HG03025 (cell line): ENCODE data around the gene ADIRF.
"Not testable (repeated sequence)": the region's sequence is repeated elsewhere in the genome, so short reads cannot be mapped to it uniquely, and the experiment has no call there.

Source experiments
- ATAC-seq: cut with Tn5 transposase; IDR thresholded peaks from one replicate; pipeline ENCODE4 v1.9.1; 2021; ENCODE audit warnings: mild to moderate bottlenecking, moderate library complexity; ENCODE audit not compliant: unreplicated experiment, low FRiP score

The ADIRF gene

DNA sequence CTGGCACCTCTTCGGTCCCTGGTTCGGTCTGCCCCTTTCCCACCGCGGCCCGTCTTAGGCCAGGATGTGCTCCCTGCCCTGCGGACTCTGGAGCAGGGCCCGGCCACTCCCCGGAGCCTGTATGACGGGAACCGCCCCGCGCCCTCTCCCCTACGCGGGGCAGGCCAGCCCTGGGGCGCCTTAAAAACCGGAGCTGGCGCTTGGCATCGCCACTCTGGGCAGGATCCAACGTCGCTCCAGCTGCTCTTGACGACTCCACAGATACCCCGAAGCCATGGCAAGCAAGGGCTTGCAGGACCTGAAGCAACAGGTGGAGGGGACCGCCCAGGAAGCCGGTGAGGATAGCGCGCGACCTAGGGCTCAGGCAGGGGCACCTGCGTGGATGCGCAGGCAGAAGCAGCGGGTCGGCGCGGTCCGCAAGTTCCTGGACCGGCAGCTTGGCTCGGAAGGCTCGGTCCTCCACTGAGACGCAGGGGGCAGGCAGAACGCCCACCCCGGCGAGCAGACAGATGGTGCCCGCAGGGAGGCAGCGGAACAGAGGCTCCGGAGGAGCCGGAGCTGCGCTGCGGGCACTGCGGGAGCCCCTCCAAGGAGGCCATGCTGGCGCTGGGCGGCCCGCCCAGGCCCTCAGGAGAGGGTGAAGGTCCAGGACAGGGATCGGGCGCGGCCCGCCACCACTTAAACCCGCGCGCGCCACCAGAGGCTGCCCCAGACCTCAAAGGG, at the start of gene ADIRF:
ADIRF (plus strand) TSS at position 212 of the 723 bp plus-strand sequence; CDS start at position 275, 63 bp downstream.
- no peak for ATAC-seq

DNA sequence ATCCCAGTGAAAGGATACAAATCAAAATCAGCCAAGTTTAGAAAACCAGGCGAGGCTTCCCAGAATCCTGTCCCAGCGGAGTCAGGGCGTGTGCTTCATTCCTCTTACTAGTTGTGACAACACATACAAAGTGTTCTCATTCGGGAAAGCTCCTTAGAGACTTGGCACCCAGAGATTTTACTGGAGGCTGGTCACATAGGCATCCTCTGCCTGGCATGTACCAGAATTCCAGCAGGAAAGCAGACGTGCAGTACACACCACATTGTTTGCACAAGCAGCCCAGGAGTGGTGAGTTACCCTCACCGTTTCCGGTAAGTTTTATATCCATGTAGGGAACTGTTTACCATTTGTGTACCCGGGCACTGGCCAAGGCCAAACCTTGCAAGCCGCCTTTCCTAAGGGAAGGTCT, 45.7 kb upstream of the ADIRF start:
- no peak for ATAC-seq

DNA sequence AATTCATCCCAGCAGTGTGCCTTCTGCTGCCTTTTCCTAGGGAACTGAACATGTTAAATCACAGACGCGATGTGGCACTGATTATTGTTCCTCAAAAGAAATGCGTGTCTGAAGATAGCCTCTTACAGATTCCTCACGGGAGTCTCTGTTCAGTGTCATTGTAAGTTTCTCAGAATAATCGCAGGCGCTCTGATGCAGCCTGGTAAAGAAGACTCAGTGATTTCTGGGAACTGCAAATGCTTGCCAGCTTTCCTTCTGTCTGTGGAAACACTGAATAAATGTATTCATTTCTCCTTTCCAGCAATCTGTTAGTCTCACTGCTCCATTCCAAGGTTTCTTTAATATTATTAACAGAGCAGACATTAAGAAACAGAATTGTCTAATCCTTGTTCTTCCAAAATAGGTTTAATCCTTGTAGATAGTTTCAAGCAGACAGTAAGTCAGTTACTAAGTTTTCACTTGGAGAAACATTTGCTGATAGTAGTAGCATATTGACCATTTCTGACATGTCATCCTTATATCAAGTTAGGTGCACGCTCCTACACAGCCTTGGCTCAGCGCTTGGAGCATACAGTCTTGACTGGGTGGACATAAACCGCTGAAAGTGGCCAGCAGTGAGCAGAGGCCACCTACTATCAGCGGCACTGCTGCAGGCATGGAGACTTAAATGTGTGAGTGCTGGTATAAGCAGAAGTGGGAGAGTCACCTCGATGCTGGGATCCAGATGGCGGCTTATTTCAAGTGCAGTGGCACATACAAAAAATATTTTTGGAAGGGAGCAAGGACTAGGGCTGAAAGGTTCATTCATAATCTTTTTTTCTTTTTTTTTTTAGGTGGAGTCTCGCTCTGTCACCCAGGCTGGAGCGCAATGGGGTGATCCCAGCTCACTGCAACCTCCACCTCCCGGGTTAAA, 38.6 kb upstream of the ADIRF start:
- ATAC-seq: no peak

DNA sequence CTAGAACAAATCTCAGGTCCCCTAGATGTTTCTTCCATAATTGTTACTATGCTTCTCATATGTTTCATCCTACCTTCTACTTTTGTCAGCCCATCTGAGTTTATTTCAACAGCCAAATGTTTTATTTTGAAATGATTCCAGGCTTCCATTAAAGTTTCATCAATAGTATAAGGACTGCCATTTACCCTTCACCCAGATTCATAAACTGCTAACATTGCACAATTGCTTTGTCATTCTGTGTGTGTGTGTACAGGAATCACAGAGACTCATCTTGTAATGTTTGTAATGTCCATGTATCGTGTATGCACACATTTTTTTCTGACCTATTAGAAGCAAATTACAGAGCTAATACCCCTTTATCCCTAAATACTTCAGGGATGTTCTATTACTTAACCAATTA, 36.4 kb upstream of the ADIRF start:
- ATAC-seq: no peak

DNA sequence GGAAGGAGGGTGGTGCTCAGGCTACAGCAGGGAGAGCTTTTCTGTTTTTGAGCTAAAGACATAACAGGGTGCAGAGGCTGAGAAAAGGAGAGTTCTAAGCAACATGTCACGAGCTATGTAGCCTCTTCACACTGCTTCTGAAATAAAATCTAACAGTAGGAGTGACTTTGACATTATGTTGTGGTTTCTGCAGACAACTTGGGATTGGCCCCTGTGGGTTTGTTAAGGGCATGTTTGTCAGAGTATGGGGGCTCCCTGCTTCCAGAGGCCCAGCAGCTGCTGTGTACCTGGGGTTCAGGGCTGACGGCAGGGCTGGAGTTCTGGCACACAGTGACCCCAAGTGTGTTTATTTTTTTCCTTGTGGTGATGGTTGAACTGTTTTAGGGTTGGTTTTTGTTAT, 35.6 kb upstream of the ADIRF start:
- ATAC-seq: no peak

DNA sequence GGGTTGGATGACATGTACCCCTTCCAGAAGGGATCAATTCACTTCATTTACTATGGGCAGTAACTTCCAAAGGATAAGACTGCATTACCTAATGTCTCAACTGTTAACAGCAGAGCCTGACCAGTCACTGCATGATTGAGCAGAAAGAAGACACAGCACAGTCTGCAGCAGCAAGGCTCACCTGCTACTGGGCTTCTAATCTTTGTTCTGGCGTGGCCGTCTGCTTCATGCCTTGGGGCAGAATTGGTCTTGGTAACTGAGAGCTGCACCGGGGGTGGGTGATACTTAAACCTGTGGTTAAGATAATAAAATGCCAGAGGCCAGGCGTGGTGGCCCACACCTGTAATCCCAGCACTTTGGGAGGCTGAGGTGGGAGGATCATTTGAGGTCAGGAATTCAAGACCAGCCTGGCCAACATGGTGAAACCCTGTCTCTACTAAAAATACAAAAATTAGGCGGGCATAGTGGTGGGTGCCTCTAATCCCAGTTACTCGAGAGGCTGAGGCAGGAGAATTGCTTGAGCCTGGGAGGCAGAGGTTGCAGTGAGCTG, 34.0 kb upstream of the ADIRF start:
- not testable (repeated sequence) for ATAC-seq

DNA sequence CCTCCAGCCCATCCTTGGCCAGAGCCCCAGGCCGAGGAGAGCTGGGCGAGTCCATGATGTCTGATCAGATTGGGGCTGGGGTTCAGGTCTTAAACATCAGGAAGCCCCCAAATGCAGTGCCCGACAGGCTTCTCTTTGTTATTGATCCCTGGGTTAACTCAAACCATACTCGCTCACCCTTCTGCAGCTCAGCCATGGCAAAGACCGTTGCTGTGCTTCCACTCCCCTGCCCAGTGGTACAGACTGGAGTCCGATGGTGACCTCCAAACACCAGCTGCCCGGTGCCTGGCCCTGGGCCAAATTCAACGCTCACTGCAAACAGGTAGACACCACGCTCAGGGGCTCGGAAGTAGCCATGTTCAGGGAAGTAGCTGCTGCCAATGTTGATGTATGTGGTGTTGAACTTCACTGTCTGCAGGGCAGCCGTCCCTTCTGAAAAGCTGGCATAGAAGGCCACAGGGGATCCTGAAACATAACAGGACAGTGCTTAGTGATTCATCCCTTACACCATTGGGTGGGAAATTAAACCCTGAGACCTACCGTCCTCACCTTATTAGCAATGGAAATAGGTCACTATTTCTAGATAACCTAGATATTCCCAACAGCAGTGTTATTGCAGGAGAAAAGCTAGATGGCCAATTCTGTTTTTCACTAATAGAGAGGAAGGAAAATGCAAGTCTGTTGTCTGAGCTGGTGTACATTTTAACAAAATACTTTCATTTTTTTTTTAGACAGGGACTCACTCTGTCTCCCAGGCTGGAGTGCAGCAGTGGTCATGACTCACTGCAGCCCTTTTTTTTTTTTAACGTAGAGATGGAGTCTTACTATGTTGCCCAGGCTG, 31.4 kb upstream of the ADIRF start:
- ATAC-seq: no peak

DNA sequence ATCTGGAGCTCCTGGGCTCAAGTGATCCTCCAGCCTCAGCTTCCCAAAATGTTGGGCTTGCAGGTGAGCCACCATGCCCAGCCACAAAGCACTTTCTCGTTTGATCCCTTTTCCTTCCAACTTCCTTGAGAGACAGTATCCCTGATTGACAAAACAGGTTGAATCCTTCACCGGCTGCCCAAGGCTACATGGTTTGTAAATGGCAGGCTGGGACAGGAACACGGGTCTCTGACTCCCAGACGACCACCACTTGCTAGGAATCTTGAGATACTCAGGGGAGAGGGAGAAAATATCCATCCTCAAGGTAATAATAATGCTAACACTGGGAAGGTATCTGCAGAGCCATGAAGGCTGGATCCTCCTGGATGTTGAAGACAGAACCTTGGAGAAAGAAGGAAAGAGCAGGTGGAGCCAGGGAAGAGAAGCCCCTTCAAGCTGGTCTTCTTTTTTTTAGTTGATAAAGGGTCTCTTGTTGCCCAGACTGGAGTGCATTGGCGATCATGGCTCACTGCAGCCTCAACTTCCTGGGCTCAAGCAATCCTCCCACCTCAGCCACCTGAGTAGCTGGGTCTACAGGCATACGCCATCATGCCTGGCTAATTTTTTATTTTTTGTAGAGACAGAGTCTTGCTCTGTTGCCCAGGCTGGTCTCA, 30.7 kb upstream of the ADIRF start:
- no peak for ATAC-seq

DNA sequence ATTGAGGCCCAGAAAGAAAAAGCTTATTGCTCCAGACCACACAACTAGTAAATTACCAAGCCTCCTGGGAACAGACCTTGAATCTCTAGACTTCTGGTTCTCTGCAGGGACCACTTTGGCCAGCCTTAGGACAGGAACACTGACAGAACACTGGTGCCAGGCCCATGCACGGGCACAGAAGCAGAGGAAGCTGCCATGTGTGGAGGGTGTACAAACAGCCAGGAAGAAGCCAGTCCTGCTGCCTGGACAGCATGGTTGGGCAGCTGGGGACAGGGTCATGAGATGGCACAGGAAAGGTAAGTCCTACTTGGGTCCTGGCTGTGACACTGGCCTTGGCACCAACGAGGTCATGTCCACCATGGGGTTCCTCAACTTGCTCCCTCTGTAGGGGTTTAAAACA, 30.0 kb upstream of the ADIRF start:
- ATAC-seq: no peak

DNA sequence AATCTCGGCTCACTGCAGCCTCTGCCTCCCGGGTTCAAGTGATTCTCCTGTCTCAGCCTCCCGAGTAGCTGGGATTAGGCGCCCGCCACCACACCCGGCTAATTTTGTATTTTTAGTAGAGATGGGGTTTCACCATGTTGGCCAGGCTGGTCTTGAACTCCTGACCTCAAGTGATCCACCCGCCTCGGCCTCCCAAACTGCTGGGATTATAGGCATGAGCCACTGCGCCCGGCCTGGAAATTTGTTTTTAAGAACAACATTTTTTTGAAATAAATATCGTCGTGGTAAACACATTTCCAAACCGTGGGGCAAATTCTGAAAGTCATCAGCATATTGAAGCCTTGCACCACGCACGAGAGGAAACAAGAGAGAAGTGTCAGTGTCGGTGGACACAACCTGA, 28.2 kb upstream of the ADIRF start:
- not testable (repeated sequence) for ATAC-seq

DNA sequence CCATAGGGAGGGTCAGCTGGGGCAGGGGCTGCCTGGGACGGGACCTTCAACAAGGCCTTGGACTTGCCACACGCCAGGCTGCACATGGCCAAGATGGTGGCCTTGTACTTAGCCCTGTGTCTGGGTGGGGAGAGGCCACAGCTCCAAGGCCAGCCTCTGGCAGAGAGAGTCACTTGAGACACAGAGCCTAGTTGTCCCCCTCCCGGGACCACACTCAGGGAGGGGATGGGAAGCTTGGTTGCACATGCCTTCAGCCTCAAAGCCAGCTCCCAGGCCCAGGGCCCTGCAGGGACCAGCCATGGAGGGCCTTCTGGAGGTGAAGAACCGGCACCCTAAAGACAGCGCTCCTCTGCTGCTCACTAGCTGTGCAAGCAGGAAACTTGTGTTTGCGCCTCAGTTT, 27.6 kb upstream of the ADIRF start:
- no peak for ATAC-seq

DNA sequence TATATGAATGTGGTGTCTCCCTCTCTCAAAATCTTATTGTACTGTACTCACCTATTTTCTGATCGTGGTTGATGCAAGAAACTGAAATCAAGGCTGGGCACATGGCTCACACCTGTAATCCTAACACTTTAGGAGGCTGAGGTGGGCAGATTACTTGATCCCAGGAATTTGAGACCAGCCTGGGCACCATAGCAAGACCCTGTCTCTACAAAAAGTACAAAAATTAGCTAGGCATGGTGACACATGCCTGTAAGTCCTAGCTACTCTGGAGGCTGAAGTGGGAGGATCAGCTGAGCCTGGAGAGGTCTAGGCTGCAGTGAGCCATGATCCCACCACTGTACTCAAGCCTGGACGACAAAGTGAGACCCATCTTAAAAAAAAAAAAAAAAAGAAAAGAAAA, 26.9 kb upstream of the ADIRF start:
- ATAC-seq: no peak

DNA sequence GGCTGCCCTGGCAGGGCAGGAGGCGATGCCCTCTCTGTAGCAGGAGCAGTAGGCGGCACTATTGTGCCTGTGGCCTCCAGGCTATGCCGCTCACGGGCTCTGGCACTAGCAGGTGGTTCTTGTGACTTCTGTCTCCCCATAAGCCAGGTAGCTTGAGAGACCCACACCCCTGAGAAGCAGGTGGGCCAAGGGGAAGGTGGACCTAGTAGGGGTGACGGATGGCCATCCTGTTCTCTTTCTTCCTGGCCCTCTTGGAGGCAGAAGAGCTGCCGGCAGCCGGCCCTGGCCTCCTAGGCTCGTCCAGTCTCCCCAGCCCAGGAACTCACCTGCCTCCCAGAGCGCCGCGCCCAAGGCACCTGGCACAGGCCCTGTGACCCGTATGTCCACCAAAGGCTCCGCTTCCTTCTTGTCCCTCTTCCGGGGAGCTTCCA, 26.3 kb upstream of the ADIRF start:
- no peak for ATAC-seq

DNA sequence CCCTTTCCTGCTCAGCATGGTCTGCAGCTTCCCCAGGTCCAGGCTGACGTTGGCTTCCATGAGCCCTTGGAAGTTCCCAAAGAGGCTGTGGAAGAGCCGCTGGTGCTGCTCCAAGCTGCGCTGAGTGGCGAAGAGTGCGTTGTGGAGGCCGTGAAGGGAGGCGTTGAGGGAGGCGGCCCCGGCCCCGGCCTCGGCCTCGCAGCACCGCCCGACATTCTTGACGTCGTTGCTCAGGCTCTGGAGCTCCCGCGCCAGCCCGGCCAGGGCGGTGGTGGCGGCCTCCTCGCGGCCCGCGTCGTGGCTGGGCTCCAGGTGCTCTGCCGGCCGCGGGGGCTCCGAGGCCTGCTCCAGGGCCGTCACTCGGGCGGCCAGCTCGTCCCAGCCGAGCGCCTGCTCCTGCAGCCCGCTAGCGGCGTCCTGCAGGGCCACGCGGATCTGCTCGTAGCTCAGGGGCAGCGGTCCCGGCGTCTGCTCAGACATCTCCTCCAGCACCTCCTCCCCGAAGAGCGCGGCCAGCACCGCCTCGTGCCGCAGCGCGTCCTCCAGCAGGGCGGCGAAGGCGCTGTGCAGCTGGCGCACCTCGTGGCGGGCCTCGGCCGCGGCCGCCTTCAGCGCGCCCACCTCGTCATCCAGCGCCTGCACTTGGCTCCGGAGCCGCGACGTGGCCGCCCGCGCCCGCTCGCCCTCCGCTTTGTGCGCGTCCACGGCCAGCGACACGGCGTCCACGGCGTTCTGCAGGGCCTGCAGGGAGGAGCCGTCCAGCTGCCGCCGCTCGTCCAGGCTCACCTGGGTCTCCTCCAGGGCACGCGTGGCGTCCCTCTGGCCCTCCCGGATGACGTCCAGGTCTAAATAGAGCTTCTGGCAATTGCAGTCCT, 25.6 kb upstream of the ADIRF start:
- no peak for ATAC-seq

DNA sequence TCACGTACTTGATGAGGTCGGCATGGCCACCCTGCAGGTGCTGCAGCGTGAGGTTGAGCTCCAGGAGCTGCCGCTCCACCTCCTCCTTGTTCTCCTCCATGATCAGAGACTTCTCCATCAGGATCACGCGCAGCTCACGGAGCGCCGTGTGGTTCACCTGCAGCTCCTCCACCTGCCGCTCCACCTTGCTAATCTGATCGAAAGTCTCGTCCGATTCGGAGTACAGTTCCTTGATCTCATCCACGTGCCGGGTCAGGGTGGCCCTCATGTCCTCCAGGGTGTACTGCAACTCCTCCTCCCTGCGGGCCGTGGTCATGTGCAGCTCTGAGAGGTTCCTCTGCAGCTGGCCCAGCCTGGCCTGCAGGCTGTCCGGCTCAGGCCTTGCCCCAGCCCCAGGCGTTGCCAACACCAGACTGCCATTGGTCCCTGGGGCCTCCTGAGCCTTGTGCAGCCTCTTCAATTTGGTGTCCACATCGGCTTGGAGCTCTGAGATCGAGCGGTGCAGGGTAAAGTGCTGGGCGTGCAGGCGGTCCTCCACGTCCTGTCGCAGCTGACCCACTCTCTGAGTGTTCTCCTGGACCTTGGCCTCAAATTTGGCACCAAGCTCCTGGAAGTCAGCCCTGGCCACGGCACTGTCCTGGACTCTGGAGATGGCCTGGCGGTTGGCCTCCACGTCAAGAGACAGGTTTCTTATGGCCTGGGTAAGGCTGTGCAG, 24.8 kb upstream of the ADIRF start:
- no peak for ATAC-seq

DNA sequence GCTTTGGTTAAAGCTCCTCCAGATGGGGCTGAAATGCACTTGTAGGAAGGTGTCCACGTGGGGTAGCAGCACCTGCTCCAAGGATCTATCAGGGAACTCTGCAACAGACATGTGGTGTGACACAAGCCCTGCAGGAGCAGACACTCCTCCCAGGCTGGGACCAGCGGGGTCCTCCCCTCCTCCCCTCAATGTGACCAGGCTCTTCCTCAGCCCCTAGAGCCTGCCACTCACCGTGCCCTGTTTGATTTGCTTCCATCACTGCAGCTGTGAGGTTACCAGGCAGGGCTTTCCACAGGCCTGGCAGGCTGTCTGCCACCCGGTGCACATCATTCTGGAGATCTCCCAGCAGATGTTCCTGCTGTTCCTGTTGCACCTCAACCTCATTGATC, 24.3 kb upstream of the ADIRF start:
- no peak for ATAC-seq

DNA sequence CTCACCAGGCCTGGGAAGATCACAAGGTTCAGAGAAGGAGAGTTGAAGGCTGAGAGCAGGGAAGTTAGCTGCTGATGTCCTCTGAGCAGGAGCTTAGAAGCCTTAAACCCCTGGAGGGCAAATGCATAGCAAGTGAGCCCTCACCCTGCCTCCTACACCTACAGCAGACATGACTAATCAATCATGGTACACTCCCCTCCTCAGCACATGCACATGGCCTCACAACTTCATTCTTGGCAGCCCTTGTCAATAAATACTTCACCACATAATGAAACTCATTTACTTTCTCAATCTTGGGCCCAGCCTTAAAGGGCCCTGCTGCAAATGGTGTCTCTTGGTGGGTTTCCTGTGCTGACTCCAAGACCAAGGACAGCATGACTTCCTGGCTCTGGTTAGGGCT, 23.8 kb upstream of the ADIRF start:
- ATAC-seq: no peak

DNA sequence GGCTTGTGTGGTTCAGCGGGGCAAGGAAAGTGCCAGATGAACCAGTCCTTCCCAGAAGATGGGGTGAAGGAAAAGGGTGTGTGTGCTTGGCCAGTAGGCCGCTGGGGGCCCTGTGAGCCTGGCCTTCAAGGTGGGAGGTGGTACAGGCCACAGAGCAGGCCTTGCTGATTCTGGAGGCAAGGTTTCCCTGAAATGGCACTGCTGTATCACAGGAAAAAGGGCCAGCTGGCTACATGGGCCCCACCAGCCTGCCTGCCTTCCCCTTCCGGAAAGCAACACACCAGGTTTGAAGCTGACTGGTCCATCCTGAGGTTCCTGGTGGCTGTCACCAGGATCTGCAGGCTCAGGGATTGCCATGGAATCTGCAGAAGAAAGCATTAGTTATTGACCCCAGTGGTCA, 23.4 kb upstream of the ADIRF start:
- no peak for ATAC-seq
